HAP-1 (cell line): ENCODE data around the gene MSH5.

ENCODE experiments used
- DNase-seq, 2 experiments: peaks; one replicate each; pipeline ENCODE4 v3.0.0-alpha.2; 2016 to 2020; ENCODE audit warnings: low spot score in 2 of 2
- H3K27me3 ChIP-seq: fragments of 250-450 bp; sonication (Bioruptor Pico); 2 replicates; pipeline ENCODE4 v1.5.1; 2020; ENCODE audit warnings: low read depth, mild to moderate bottlenecking, moderate library complexity
- H3K36me3 ChIP-seq: fragments of 250-450 bp; sonication (Bioruptor Pico); replicated peaks from 2 replicates; pipeline ENCODE4 v1.5.1; 2020; ENCODE audit warnings: mild to moderate bottlenecking
- H3K4me1 ChIP-seq: fragments of 250-450 bp; sonication (Bioruptor Pico); 2 replicates; pipeline ENCODE4 v1.5.1; 2020; ENCODE audit warnings: mild to moderate bottlenecking
- H3K4me3 ChIP-seq: fragments of 250-450 bp; sonication (Bioruptor Pico); 2 replicates; pipeline ENCODE4 v1.5.1; 2020; ENCODE audit warnings: mild to moderate bottlenecking, moderate library complexity
- H3K9me3 ChIP-seq: fragments of 250-450 bp; sonication (Bioruptor Pico); 2 replicates; pipeline ENCODE4 v1.5.1; 2020; ENCODE audit warnings: mild to moderate bottlenecking, moderate library complexity
- in situ Hi-C: fragments of 300-500 bp; cut with MboI; formaldehyde crosslinking; loops from 3 replicates; pipeline ENCODE4 v1.14.3; 2020; ENCODE audit warnings: low sequenced_read_pairs, inconsistent platforms, mixed read lengths

Gene MSH5

DNA sequence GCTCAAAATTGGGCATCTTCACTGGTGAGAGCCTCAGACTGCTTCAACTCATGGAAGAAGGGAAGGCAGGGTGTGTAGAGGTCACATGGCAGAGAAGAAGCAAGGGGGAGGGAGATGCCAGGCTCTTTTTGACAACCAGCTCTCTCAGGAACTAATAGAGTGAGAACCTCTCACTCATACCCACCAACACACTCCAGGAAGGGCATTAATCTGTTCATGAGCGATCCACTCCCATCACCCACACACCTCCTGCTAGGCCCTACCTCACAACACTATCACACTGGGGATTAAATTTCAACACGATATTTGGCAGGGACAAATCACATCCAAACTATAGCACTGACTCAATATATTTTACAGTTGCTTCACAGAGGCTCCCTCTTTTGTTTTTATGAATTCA is 2.0 kb downstream of the MSH5 start:
- Histone ChIP-seq H3K36me3 (peaks cover 52% of the 10 kb centered on the region), H3K4me1 (peaks cover 30% of the 10 kb centered on the region)

DNA sequence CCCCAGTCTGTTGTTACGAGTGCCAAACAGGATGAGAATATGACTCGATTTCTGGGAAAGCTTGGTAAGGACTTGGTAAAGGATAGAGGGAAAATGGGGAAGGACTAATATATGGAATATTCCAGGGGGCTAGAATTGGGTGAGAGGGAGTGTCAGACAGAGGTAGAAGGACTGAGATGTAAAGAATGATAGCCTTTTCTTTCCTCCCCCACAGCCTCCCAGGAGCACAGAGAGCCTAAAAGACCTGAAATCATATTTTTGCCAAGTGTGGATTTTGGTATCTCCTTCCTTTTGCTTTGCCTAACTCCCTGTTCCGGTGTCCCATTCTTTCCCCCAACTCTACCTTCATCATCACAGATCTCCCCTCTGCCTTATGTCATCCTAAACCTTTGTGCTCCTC is 3.1 kb downstream of the MSH5 start:
- H3K9me3 ChIP-seq = no peaks in the 10 kb centered on the region
- H3K4me3 ChIP-seq = no peak overlapping the region
- peaks cover 63% of the 10 kb centered on the region for H3K36me3 ChIP-seq
- DNase-seq = no peak
- in situ Hi-C loops = no loop called here
- H3K4me1 ChIP-seq = peaks cover 21% of the 10 kb centered on the region
- no peaks in the 10 kb centered on the region for H3K27me3 ChIP-seq

More for the DNA sequence above, 2.0 kb downstream of the MSH5 start:
- no peak overlapping the region for H3K4me3 ChIP-seq
- no peak for DNase-seq
- H3K9me3 ChIP-seq = no peaks in the 10 kb centered on the region
- in situ Hi-C loops = no loop called here
- H3K27me3 ChIP-seq = no peaks in the 10 kb centered on the region

DNA sequence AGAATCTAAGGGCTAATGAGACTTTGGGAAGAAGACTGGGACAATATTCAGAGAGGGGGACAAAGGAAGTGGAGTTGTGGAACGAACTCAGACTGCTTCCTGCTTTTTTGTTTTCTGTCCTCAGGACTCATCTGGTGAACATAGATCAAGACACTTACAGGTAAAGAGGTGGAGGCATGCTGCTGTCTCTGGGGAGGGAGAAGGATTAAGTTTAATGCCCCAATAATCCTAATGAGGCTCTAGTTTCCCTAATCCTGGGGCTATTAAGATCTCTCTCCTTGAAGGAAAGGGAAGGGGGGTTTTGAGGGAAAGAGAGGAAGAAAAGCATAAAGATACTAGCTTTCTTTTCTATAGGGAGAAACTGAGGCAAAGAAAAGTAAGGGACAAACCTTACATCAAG is 4.6 kb downstream of the MSH5 start:
- H3K4me1 ChIP-seq = peaks cover 5% of the 10 kb centered on the region
- DNase-seq = no peak
- in situ Hi-C loops = no loop called here
- no peak overlapping the region for H3K4me3 ChIP-seq
- peaks cover 76% of the 10 kb centered on the region for H3K36me3 ChIP-seq
- H3K27me3 ChIP-seq = no peaks in the 10 kb centered on the region
- no peaks in the 10 kb centered on the region for H3K9me3 ChIP-seq

DNA sequence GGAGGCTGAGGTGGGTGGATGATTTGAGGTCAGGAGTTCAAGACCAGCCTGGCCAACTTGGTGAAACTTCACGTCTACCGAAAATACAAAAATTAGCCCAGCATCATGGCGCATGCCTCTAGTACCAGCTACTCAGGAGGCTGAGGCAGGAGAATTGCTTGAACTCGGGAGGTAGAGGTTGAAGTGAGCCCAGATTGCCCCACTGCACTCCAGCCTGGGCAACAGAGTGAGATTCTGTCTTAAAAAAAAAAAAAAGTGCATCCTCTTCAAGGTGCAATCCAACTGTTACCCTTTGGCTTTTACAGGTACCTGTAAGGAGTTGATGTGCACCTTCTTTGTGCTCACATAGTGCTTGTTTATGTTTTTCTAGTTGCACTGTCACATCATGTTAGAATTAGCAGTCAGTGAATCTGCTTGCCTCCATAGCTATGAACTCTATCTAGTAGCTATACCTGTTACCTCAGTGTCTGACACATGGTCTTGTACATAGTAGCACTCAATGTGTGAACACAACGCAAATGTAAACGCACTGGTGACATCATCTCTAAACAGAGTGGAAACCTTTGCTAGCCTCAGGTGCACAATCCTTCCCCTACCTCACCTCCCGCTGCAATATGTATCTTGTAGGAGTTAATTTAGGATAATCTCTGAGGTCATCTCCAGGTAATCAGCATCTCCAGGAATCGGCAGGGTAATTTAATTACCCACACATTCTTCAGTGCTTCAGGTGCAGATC is 9.7 kb downstream of the MSH5 start:
- Histone ChIP-seq H3K4me3 (no peak overlapping the region), H3K9me3 (no peaks in the 10 kb centered on the region), H3K36me3 (peaks cover 58% of the 10 kb centered on the region), H3K4me1 (no peaks in the 10 kb centered on the region), H3K27me3 (no peaks in the 10 kb centered on the region)
- no peak for DNase-seq
- in situ Hi-C loops = no loop called here

DNA sequence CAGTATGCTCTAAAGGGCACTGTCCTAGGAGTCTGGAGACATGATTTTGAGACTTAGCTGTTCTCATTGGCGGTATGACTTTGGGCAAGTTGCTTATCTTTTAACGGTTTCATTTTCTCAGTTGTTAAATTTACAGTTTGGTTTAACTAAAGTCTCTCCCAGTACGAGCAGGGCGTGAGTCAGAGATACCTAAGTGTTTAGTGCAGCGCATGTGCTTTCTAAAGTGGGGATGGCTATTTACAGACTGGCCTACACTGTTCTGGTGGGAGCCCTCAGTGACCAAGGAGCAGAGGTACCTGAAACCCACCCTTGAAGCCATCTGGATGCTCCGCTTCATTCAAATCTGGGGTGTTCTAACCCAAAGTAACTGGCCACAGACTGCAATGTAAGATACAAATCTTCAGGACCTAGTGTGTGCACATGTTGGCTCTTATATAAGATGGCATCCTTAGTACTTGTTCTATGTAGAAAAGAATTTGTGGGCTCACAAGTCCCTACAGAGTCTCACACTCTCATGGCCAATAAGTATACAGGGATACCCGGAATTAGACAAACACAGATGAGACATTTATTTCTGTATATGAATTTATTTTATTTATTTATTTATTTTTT is 10.7 kb downstream of the MSH5 start:
- Histone ChIP-seq H3K9me3 (no peaks in the 10 kb centered on the region), H3K27me3 (no peaks in the 10 kb centered on the region), H3K4me3 (no peak overlapping the region), H3K4me1 (no peaks in the 10 kb centered on the region), H3K36me3 (peaks cover 50% of the 10 kb centered on the region)
- in situ Hi-C loops = no loop called here
- DNase-seq = no peak

DNA sequence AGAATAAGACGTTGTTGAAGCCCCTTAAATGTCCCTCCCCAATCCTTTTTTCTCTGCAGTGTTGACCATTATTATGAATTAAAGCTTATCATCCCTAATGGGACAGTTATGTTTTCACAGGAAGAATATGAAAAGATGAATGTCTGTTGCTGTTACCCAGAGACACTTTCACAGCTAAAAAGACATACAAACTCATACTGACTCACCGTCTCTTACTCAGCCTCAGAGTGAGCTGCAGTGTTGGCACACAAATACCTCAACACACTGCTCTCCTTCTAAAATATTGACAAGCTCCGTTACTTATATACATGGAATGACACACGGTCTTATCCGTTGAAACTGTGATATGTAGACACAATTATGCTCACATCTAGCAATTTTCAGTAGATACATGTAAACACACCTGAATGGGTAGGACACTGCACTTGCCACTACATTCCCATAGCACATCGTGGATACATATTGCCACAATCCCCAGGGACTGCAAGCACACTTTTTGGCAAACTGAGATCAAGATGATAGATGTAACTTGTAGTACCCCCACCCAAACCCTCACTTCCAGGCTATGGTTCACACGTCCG is 13.0 kb downstream of the MSH5 start:
- Histone ChIP-seq H3K4me3 (no peak overlapping the region), H3K36me3 (peaks cover 35% of the 10 kb centered on the region), H3K9me3 (no peaks in the 10 kb centered on the region), H3K4me1 (no peaks in the 10 kb centered on the region), H3K27me3 (no peaks in the 10 kb centered on the region)
- no peak for DNase-seq
- in situ Hi-C loops = no loop called here

DNA sequence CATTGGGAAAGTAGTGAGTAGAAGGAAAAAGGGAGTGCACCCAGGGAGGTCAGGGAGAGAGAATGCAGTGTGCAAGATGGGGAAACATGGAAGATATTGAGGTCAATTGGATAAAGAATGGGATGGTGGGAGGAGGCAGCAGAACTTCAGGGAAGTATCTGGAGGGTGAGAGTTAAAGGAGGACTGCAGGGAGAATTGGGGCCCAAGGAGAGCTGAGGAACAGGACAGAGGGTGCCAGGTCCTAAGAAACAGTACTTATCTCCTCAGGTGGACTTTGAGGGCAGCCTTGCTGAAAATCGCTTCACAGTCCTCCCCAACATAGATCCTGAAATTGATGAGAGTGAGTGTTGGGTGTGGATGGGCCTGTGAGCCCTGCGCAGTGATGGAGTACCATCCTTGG is 18.5 kb downstream of the MSH5 start:
- no peak for DNase-seq
- Histone ChIP-seq H3K4me3 (no peak overlapping the region), H3K27me3 (no peaks in the 10 kb centered on the region), H3K4me1 (peaks cover 2% of the 10 kb centered on the region), H3K36me3 (peaks cover 59% of the 10 kb centered on the region), H3K9me3 (no peaks in the 10 kb centered on the region)
- in situ Hi-C loops = no loop called here

DNA sequence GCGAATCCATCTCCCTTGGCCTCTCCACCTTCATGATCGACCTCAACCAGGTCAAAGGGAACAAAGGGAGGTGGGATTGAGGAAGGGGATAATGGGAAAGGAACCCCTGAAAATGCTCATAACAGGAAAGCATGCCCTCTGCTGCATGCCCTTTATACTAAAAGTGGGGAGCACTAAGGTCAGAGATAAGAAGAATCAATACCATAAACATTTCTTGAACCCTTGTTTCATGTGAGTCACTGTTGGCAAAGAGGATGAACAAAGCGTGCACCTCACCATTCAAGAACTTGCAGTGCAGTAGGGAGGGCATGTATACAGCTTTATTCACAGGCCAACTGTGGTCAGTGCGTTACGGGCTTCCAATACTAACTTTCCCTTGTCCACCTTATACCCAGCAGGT is 21.0 kb downstream of the MSH5 start:
- H3K9me3 ChIP-seq = no peaks in the 10 kb centered on the region
- peaks cover 77% of the 10 kb centered on the region for H3K36me3 ChIP-seq
- in situ Hi-C loops = no loop called here
- no peak for DNase-seq
- no peak overlapping the region for H3K4me3 ChIP-seq
- peaks cover 5% of the 10 kb centered on the region for H3K4me1 ChIP-seq
- H3K27me3 ChIP-seq = no peaks in the 10 kb centered on the region

DNA sequence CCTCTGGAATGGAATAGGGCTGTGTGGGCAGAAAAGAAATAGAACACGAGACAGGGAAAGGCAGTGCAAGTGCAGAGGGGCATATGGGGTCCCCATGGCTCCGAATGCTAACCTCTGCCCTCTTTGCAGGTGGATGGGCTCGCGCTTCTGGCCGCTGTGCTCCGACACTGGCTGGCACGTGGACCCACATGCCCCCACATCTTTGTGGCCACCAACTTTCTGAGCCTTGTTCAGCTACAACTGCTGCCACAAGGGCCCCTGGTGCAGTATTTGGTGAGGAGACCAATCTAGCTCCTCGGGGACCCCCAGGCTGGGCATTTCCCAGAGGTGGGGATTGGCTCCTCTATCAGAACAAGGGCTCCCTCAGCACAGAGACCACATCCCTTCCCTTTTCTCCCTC is 21.5 kb downstream of the MSH5 start:
- H3K4me1 ChIP-seq = peaks cover 5% of the 10 kb centered on the region
- H3K9me3 ChIP-seq = no peaks in the 10 kb centered on the region
- in situ Hi-C loops = no loop called here
- no peak for DNase-seq
- no peak overlapping the region for H3K4me3 ChIP-seq
- no peaks in the 10 kb centered on the region for H3K27me3 ChIP-seq
- H3K36me3 ChIP-seq = peaks cover 77% of the 10 kb centered on the region

DNA sequence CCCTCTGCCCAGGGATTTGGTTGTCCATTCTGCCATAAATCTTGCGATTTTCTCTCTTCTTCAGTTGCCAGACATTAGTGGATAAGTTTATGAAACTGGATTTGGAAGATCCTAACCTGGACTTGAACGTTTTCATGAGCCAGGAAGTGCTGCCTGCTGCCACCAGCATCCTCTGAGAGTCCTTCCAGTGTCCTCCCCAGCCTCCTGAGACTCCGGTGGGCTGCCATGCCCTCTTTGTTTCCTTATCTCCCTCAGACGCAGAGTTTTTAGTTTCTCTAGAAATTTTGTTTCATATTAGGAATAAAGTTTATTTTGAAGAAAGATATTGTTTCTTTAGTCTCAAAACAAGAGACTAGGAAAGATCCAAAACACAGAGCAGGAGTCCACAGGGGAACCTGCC is 22.6 kb downstream of the MSH5 start, which contains the start of gene SAPCD1:
Gene SAPCD1, plus strand, starts transcription at position 301 of the 400 bp plus-strand sequence. CDS start 399 bp downstream, outside the sequence.
- Histone ChIP-seq H3K9me3 (no peaks in the 10 kb centered on the region), H3K4me3 (no peak within 1 kb of the TSS), H3K36me3 (peaks cover 77% of the 10 kb centered on the region), H3K27me3 (no peaks in the 10 kb centered on the region), H3K4me1 (peaks cover 5% of the 10 kb centered on the region)
- no peak for DNase-seq
- in situ Hi-C loops = no loop called here

DNA sequence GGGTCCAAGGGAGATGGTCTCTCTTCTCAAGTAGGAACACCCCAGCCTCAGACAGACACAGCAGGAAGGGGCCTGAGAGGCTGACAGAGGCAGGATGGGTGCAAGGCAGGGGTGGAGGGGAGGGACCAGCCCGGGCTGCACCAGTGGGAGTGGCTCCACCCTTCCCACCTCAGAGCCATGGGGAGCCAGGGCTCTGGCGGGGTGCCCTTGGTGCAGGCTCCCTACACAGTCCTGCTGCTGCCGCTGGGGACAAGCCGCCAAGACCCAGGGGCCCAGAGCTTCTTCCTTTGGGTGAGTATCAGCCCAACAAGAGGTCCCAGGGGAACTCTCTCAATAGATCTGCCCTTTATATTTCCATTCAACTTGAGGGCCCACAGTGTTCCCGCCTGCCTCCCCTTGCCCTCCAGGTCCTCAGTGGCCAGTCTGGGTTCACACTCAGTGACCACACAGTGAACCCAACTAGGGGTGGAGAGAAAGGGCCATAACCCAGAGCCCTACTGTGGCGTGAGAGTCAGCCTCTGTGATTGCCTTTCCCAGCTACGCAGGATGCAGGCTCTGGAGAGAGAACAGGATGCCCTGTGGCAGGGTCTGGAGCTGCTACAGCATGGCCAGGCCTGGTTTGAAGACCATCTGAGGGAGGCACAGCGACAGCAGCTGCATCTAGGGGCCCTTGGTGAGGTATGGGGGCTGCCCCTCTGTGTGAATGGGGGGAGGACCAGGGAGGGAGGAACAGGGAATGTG is 23.2 kb downstream of the MSH5 start:
- no peaks in the 10 kb centered on the region for H3K9me3 ChIP-seq
- in situ Hi-C loops = no loop called here
- H3K27me3 ChIP-seq = no peaks in the 10 kb centered on the region
- no peak overlapping the region for H3K4me3 ChIP-seq
- peaks cover 5% of the 10 kb centered on the region for H3K4me1 ChIP-seq
- DNase-seq = no peak
- peaks cover 71% of the 10 kb centered on the region for H3K36me3 ChIP-seq

DNA sequence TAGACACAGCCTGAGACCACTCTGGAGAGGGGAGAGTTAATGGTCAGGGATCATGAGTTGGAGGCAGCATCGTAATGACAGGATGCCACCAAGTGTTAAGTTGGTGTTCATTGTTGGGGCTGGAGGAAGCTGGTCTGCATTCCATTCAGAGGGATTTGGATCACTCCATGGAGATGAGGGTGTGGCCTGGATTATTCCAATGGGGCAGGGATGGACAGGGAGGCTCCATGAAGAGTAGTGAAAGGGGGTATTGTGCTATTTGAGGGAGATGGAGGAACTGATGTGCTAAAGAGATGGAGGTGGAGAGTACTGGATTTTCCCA is 23.8 kb downstream of the MSH5 start:
- Histone ChIP-seq H3K36me3 (peaks cover 65% of the 10 kb centered on the region), H3K9me3 (no peaks in the 10 kb centered on the region), H3K27me3 (no peaks in the 10 kb centered on the region), H3K4me3 (no peak overlapping the region), H3K4me1 (peaks cover 5% of the 10 kb centered on the region)
- in situ Hi-C loops = no loop called here
- DNase-seq = peak; percentile 64 to 74

DNA sequence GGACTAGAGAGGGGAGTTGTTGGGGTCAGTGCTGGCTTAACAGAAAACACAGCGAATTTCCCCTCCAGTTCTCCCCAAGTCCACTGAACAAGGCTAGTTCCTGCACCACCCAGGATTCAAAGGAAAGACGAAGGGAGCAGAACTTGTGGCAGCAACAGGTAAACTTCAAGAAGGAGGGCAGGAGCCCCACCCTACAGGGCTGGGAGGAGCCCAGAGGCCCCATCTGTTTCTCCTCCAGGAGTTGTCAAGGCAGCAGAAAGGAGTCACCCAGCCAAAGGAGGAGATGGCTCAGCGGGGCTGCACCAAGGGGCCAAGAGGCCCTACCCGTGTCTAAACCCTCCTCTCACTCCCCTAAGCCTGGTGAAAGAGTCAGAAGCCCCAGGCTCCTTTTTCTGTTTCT is 24.4 kb downstream of the MSH5 start:
- Histone ChIP-seq H3K36me3 (peaks cover 59% of the 10 kb centered on the region), H3K9me3 (no peaks in the 10 kb centered on the region), H3K27me3 (no peaks in the 10 kb centered on the region), H3K4me3 (no peak overlapping the region), H3K4me1 (peaks cover 5% of the 10 kb centered on the region)
- in situ Hi-C loops = no loop called here
- DNase-seq = no peak

DNA sequence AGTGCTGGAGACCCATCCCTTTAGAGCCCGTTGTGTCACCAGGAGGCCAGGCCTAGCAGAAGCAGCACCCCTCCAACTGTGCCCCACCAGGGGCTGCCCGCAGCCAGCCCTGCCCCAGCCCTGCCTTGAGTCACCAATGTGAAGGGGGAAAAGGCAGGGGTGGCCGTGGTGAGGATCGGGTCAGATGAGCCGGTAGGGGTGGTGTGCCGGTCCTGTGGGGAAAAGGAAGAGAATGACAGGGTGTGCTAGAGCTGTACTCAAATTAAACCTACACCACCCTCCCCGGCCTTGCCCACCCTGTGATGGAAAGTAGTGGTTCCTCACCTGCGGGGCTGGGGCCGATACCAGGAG is 25.7 kb downstream of the MSH5 start:
- in situ Hi-C loops = no loop called here
- peaks cover 46% of the 10 kb centered on the region for H3K36me3 ChIP-seq
- no peak overlapping the region for H3K4me3 ChIP-seq

More for the DNA sequence above, 25.7 kb downstream of the MSH5 start:
- H3K9me3 ChIP-seq = no peaks in the 10 kb centered on the region
- H3K4me1 ChIP-seq = peaks cover 5% of the 10 kb centered on the region
- no peak for DNase-seq
- no peaks in the 10 kb centered on the region for H3K27me3 ChIP-seq
